ENCODE results near the gene ERICH3.

DNA sequence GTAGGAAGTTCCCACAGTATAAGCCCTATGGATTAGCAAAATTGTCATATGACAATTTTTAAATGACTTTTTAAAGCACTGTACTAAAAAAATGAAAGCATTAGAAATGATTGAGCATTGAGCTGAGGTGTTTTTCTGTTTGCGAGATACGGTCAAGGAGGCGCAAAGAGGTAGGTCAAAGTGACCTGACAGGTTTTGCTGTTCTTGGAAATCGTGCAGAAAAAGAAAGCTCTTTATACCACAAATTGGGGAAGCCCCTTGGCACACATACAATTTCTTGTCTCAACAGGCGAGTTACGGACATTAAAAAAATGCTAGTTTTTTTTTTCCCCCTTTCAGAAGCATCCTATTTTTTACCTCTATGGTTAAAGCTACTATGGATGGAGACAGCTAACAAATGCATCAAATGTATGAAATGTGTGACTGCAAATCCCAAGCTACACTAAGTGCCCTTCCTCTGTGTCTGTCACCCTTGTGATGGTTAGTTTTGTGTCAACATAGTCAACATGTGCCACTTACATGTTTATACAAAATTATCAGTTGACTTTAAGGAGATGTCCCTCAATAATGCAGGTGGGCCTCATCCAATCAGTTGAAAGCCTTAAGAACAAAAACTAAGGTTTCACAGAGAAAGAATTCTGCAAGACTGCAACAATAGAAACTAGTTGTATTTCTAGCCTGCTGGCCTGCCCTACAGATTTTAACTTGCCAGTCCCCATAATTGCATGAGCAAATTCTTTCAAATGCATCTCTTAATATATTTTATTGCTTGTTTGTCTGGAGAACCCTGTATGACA, 30.0 kb upstream of the ERICH3 start:
- TF ChIP-seq, protein P1, sequence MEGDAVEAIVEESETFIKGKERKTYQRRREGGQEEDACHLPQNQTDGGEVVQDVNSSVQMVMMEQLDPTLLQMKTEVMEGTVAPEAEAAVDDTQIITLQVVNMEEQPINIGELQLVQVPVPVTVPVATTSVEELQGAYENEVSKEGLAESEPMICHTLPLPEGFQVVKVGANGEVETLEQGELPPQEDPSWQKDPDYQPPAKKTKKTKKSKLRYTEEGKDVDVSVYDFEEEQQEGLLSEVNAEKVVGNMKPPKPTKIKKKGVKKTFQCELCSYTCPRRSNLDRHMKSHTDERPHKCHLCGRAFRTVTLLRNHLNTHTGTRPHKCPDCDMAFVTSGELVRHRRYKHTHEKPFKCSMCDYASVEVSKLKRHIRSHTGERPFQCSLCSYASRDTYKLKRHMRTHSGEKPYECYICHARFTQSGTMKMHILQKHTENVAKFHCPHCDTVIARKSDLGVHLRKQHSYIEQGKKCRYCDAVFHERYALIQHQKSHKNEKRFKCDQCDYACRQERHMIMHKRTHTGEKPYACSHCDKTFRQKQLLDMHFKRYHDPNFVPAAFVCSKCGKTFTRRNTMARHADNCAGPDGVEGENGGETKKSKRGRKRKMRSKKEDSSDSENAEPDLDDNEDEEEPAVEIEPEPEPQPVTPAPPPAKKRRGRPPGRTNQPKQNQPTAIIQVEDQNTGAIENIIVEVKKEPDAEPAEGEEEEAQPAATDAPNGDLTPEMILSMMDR (optimal IDR thresholded peaks at IDR 0.05 in 1 of 3, IDR thresholded peaks at IDR 0.05 in 1 of 3, conservative IDR thresholded peaks at IDR 0.05 in 1 of 3; ENCODE audit: extremely low read depth in 1 of 3, insufficient read depth in 2 of 3, low read length in 3 of 3): no peak
- no peak for TF ChIP-seq EZH2 (IDR thresholded peaks at IDR 0.05; ENCODE audit: low read length)

All from keratinocyte (primary cell).